ENCODE data around the gene EPPIN.

- TF ChIP-seq POLR2A (IDR thresholded peaks at IDR 0.05) (no peak), CTCF (IDR thresholded peaks at IDR 0.05) (no peak), EP300 (IDR thresholded peaks at IDR 0.05) (no peak)
These were observed 46.3 kb upstream of the EPPIN start for GRCh38 chr20:45593498-45593897.
